HL-60 (cell line): ENCODE data around the gene HYPK.

Source experiments
- POLR2AphosphoS5 ChIP-seq: IDR thresholded peaks from 2 replicates; pipeline ENCODE4 v1.6.1; 2012; ENCODE audit warnings: low read depth
- SPI1 ChIP-seq: IDR thresholded peaks from 2 replicates; pipeline ENCODE4 v1.6.1; 2012; ENCODE audit warnings: low read depth, mild to moderate bottlenecking, borderline replicate concordance
- TF ChIP-seq, protein P1 (sequence below): IDR thresholded peaks from one replicate; pipeline ENCODE4 v1.5.1; 2011; ENCODE audit warnings: low read length, control low read depth, inconsistent platforms; ENCODE audit not compliant: insufficient read depth

DNA sequence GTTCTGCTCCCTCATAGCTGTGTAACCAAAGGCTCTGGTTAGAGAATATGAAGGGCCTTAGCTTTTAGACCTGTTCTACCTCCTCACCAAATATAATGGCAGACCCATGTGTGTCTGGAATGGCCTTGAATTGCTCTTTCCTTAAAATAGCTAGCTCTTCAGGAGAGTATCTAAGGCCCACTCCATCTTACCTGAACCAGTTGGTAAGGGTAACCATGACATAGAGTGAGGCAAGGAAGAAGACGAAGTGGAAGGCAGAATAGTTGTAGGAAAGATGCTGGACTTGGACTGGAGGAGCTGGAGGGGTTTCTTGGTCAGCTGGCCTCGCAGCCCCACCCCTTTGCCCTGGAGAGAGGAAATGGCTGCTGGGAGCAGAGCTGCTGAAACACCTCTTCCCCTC is 5.2 kb upstream of the HYPK start:
- TF ChIP-seq, protein P1, sequence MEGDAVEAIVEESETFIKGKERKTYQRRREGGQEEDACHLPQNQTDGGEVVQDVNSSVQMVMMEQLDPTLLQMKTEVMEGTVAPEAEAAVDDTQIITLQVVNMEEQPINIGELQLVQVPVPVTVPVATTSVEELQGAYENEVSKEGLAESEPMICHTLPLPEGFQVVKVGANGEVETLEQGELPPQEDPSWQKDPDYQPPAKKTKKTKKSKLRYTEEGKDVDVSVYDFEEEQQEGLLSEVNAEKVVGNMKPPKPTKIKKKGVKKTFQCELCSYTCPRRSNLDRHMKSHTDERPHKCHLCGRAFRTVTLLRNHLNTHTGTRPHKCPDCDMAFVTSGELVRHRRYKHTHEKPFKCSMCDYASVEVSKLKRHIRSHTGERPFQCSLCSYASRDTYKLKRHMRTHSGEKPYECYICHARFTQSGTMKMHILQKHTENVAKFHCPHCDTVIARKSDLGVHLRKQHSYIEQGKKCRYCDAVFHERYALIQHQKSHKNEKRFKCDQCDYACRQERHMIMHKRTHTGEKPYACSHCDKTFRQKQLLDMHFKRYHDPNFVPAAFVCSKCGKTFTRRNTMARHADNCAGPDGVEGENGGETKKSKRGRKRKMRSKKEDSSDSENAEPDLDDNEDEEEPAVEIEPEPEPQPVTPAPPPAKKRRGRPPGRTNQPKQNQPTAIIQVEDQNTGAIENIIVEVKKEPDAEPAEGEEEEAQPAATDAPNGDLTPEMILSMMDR: no peak
- TF ChIP-seq POLR2AphosphoS5: no peak
- TF ChIP-seq SPI1: no peak
